Activated T-cell treated with anti-CD3 and anti-CD28 coated beads for 24 hours (primary cell): ENCODE results near the gene PAM.
"Not testable (repeated sequence)": the region's sequence is repeated elsewhere in the genome, so short reads cannot be mapped to it uniquely, and the experiment has no call there.

ENCODE experiments used
- DNase-seq: peaks from one replicate; pipeline ENCODE4 v3.0.0-alpha.2; 2020; ENCODE audit warnings: low read depth

The PAM gene

DNA sequence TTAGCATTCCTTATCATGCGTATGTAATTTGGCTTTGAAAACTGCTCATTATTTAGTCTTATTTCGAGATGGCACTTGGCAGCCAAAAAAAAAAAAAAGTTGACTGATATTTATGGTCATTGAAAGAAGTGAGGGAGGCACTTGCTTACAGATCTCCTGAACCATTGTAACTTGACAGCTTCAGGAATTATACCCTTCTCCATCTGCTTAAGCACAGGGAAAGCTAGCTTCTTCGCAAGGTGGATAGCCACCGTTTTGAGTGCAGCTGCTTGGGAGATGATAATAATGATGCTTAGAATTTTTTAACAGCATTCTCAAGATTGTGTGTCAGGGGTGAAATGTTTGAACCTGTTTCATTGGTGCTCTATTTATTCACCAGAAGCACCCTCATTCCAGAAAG, 248.8 kb downstream of the PAM start:
- DNase-seq: no peak

DNA sequence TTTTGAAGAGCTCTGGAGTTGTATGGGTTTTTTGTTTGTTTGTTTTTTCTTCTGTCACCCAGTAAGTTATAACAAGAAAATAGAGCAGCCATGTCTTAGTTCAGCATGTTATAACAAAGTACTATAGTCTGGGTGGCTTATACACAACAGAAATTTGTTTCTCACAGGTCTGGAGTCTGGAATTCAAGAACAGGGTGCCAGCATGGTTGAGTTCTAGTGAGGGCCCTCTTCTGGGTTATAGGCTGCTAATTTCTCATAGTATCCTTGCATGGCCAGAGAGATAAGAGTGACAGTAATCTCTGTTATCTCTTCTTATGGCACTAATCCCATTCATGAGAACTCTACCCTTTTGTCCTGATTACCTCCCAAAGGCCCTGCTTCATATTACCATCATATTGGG, 250.2 kb downstream of the PAM start:
- DNase-seq: no peak

GRCh38 chr5:103006921-103007320, 251.8 kb downstream of the PAM start:
- no peak for DNase-seq

GRCh38 chr5:103010168-103010567, 255.1 kb downstream of the PAM start:
- DNase-seq: no peak

- DNase-seq: no peak
Observed at GRCh38 chr5:103013933-103014552, 258.9 kb downstream of the PAM start.

DNA sequence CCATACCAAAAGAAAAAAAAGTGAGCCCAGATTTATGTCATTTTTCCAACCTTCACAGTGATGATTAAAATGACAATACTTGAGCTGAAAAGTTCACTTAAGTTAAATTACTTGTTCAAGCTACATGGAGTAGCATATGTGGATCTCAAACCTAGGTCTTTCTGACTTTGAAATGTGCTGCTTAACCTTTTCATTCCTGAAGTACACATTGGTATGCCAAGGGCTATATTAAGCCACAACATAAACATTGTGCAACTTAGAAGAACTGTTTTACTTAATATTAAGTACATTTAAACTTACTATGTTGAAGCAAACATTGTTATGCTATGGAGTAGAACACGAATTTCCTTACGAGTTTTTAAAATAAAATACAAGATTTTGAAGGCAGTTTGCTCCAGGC, 259.9 kb downstream of the PAM start:
- DNase-seq: no peak

DNA sequence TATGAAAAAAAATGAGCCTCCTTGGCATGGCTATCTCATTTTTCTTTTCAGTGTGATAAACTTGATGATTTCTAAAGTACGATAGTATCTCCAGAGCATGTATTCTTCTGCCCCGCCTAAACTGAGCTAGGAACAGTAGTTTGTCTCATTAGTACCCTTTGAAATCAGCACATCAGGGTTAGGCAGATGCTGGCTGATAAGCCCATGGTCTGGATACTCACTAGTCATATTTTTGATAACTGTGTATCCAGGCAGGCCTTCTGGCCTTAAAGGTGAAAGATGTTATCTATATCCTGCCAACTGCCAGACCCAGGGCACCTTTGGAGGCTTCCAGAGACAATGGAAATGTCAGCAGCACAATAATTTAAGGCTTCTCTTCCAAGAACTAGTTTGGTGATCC, 261.1 kb downstream of the PAM start:
- no peak for DNase-seq

DNA sequence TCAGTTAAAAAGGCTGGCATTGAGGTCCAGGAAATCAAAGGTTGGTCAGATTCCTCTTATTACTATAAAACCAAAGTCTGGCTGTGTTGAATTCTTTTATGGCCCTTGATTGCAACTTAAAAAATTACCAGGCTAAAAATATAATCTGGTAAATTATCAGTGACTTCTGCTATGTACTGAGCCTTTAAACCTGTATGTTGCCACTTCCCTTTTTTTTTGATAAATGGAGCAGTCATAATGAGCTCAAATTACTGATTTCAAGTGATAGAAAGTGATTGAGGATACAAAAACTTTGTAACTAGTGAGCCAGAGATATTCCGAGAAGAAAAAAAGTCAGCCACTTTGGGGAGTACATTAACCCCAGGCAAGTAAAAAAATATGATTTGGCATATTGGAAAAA, 264.7 kb downstream of the PAM start:
- no peak for DNase-seq

GRCh38 chr5:103021314-103021713, 266.2 kb downstream of the PAM start:
- no peak for DNase-seq

- DNase-seq: no peak
Observed at GRCh38 chr5:103027267-103027666, 272.2 kb downstream of the PAM start.

GRCh38 chr5:103031607-103032006, 276.5 kb downstream of the PAM start:
- DNase-seq: no peak

GRCh38 chr5:103033696-103034095, 278.6 kb downstream of the PAM start:
- DNase-seq: no peak

GRCh38 chr5:103034662-103035392, 279.7 kb downstream of the PAM start:
- no peak for DNase-seq

DNA sequence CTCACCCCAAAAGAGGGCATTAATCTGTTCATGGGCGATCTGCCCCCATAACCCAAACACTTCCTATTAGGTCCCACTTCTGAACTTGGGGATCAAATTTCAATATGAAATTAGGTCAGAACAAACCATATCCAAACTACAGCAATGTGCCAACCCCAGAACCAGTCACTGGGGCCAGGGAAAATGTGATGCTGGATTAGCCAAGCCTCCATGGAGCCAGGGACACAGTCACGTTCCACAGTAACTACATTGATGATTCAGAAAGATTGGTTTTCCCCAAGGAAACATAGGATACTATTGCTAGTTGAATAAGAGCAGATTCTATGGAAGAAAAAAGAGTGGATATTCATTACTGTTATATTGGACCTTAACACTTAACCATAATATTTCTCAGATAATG, 280.6 kb downstream of the PAM start:
- no peak for DNase-seq

DNA sequence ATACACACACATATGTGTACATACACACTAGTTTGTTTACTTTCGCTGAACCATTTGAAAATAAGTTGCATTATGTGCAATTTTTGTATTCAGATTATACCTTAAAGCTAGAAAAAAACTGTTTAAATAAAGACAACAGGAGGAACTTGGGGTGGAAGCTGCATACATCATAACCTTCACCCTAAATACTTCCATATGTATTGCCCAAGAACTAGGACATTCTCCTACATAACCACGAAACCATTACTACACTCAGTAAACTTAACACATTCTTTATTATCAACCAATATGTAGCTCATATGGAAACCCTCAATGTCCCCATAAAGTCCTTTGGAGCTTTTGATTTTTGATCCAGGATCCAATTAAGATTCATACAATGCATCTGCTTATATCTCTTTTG, 281.5 kb downstream of the PAM start:
- no peak for DNase-seq

- DNase-seq: no peak
Observed at GRCh38 chr5:103037673-103038455, 282.8 kb downstream of the PAM start.

DNA sequence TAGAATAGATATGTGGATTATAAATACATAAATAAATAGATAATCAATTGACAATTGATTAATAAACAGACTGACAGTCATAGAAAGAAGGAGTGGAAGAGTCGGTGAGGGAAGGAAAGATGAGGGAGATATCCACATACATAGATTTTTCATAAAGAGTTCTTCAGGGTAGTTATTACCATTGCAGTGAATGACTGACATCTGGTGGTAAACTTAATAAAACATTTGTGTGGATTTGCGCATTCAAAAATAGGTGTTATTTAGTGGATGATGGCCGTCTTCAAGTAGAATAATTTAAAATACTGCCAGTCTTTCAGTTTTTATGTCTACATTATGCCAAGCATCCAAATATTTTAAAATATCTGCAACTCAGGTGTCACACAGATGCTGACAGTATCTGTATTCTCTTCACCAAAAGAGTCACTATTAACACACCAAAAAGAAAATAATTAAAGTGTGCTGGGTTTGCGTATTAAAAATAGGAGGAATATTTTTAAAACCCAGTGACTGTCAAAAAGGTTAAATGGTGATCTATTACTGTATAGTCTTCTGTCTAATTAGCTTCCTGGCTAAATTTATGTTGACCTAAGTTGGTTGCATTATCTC, 286.1 kb downstream of the PAM start:
- DNase-seq: no peak

GRCh38 chr5:103046706-103047105, 291.6 kb downstream of the PAM start:
- DNase-seq: not testable (repeated sequence)

DNA sequence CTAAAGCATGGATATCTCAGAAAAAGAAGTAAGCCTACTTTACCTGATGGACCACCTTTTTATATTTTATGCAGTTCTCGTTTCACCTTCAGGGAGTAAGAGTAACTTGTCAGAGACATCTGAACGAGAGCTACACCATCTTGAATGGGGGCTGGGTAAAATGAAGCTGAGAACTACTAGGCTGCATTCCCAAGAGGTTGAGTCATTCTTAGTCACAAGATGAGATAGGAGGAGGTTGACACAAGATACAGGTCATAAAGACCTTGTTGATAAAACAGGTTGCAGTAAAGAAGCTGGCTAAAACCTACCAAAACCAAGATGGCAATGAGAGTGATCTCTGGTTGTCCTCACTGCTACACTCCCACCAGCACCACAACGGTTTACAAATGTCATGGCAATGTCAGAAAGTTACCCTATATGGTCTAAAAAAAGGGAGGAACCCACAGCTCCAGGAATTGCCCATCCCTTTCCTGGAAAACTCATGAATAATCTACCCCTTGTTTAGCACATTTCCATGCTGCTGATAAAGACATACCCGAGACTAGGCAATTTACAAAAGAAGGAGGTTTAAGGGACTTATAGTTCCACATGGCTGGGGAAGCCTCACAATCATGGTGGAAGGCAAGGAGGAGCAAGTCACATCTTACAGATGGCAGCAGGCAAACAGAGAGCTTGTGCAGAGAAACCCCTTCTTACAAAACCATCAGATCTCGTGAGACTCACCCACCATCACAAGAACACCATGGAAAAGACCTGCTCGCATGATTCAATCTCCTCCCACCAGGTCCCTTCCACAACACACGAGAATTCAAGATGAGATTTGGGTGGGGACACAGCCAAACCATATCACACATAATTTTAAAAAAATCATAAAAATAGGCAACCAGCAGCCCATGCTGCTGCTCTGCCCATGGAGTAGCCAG, 302.4 kb downstream of the PAM start:
- DNase-seq: no peak

DNA sequence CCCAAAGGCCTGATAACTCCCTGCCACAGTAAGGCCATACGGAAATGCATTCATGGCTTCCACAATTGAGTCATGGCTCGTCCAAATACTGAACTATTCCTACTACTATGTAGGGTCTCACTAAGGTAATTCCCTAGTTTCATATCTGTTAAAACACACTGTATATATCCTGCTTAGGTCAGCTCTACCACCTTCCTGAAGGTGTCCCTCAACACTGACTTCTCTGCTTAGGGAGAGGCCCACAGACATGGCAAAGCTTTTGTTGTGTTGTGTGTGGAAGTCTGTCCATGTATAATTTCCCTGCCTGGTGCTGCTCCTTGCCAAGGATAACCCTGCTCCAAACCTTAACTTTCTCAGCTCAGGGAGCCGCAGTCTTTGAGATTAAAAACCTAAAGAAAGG, 304.4 kb downstream of the PAM start:
- DNase-seq: no peak

DNA sequence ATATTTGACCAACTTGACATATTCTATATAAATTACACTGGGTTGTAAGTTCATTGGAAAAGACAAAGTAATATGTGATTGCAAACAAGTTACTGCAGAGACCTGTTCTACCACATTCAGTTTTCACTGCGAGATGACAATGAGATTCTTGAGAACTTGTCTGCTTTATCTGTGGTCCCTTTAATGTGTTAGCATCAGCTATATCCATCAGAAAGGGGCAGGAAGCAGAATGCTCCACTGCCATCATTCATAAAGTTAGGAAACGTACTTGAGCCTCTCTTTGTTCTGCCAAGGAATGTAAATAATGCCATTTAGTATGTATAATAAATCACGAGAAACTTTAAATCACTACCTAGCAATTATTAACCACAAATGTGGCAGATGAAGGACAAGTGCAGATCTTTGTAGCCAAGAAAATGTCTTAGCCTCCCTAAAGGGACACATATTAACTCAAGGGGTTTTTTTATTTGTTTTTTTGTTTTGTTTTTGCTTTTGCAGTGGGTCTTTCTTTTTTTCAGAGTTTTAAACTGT, 305.4 kb downstream of the PAM start:
- DNase-seq: no peak
